GM13976 (cell line): Measurements from ENCODE around the gene VEGFA.

Experiments used
- DNase-seq: peaks from one replicate; pipeline ENCODE4 v3.0.0; 2012; ENCODE audit warnings: low spot score
- CTCF ChIP-seq: IDR thresholded peaks from 2 replicates; pipeline ENCODE4 v1.5.1; 2012; ENCODE audit warnings: borderline replicate concordance, mild to moderate bottlenecking; ENCODE audit not compliant: insufficient read depth; ENCODE audit errors: extremely low read depth, missing control alignments, control extremely low read depth
- in situ Hi-C: fragments of 300-500 bp; cut with MboI; formaldehyde crosslinking; loops from one replicate; pipeline ENCODE4 v1.12.0; 2022; ENCODE audit warnings: low sequenced_read_pairs, mixed read lengths, inconsistent platforms; ENCODE audit not compliant: unreplicated experiment

VEGFA gene

GRCh38 chr6:43784049-43784855, 14.2 kb downstream of the VEGFA start:
- no peak for TF ChIP-seq CTCF
- no peak for DNase-seq
- in situ Hi-C loops = no loop called here

DNA sequence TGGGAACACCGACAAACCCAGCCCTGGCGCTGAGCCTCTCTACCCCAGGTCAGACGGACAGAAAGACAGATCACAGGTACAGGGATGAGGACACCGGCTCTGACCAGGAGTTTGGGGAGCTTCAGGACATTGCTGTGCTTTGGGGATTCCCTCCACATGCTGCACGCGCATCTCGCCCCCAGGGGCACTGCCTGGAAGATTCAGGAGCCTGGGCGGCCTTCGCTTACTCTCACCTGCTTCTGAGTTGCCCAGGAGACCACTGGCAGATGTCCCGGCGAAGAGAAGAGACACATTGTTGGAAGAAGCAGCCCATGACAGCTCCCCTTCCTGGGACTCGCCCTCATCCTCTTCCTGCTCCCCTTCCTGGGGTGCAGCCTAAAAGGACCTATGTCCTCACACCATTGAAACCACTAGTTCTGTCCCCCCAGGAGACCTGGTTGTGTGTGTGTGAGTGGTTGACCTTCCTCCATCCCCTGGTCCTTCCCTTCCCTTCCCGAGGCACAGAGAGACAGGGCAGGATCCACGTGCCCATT, 15.3 kb downstream of the VEGFA start:
- in situ Hi-C loops = no loop called here
- TF ChIP-seq CTCF = no peak

DNA sequence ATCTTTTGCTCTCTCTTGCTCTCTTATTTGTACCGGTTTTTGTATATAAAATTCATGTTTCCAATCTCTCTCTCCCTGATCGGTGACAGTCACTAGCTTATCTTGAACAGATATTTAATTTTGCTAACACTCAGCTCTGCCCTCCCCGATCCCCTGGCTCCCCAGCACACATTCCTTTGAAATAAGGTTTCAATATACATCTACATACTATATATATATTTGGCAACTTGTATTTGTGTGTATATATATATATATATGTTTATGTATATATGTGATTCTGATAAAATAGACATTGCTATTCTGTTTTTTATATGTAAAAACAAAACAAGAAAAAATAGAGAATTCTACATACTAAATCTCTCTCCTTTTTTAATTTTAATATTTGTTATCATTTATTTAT, 15.9 kb downstream of the VEGFA start:
- no peak for DNase-seq
- in situ Hi-C loops = no loop called here
- no peak for TF ChIP-seq CTCF

More for the DNA sequence above, 15.3 kb downstream of the VEGFA start:
- DNase-seq = no peak

GRCh38 chr6:43786664-43787329, 16.8 kb downstream of the VEGFA start:
- TF ChIP-seq CTCF = no peak
- DNase-seq = no peak

DNA sequence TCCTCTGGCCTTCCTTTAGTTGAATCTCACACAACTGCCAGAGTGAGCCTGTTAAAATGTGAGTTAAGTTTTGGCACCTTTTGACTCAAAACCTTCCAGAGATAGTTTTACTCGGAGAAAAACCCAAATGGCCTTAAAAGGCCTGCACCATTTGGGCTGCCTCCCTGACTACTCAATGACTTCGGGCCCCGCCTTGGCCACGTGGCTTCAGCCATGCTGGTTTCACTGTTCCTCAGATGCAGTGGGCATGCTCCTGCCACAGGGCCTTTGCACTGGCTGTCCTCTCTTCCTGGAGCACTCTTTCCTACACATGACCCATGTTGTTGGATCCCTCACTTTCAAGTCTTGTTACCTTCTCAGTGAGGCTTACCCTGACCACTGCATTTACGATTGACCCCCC, 18.3 kb downstream of the VEGFA start:
- DNase-seq = no peak
- no peak for TF ChIP-seq CTCF
- in situ Hi-C loops = no loop called here

More at GRCh38 chr6:43786664-43787329, 16.8 kb downstream of the VEGFA start:
- in situ Hi-C loops = no loop called here

DNA sequence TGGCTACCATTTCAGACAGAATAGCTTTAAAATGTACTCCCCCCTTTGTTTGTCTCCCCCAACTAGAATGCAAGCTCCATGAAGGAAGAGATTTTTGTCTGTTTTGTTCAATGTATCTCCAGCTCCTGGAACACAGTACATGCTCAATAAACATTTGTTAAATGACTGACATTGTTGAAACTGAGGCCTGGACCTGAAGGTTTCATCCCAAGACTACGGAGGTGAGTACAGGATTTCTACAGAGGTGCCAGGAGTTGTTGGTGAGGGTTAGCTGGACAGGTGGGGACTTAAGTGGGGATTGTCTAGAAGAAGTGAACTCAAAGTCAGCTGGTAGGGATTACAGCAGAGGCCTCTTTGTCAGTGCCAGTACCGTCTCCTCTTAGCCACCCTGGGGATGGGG, 19.4 kb downstream of the VEGFA start:
- in situ Hi-C loops = no loop called here
- DNase-seq = no peak
- TF ChIP-seq CTCF = no peak
